Esophagus muscularis mucosa (tissue), 4 donors: ENCODE results near the gene TIMP4.

Source experiments
- CTCF ChIP-seq, 3 experiments: fragments of 200-600 bp in 2 of 3; fragments of 450-650 bp in 1 of 3; sonication (generic) in 2 of 3; IDR thresholded peaks; one replicate each; pipeline ENCODE4 v1.5.1; 2017 to 2019; ENCODE audit warnings: antibody characterized with exemption in 3 of 3, mild to moderate bottlenecking in 2 of 3, moderate library complexity in 1 of 3
- EP300 ChIP-seq: sonication (generic); formaldehyde crosslinking; IDR thresholded peaks from one replicate; pipeline ENCODE4 v1.6.1; 2017; ENCODE audit warnings: antibody characterized with exemption
- POLR2A ChIP-seq: fragments of 450-650 bp; IDR thresholded peaks from one replicate; pipeline ENCODE4 v1.6.1; 2017; ENCODE audit warnings: antibody characterized with exemption, moderate library complexity, mild to moderate bottlenecking, low read depth

GRCh38 chr3:12115849-12116248, 42.9 kb downstream of the TIMP4 start:
- no peak for TF ChIP-seq CTCF (IDR thresholded peaks at IDR 0.05)
- no peak for TF ChIP-seq EP300
- no peak for TF ChIP-seq POLR2A
